H1 (cell line): ENCODE data around the gene MRPS12.

Experiments
- CEBPB ChIP-seq: IDR thresholded peaks from 2 replicates; pipeline ENCODE4 v1.6.1; 2012; ENCODE audit warnings: low read depth, low read length
- CREB1 ChIP-seq: IDR thresholded peaks from 2 replicates; pipeline ENCODE4 v1.6.1; 2012; ENCODE audit warnings: inconsistent platforms
- CTCF ChIP-seq, 3 experiments: IDR thresholded peaks; 1 replicate in 2 of 3; 2 replicates in 1 of 3; pipeline versions ENCODE4 v1.5.1 to v1.6.1; 2011; ENCODE audit warnings: low read length in 3 of 3, mild to moderate bottlenecking in 3 of 3, inconsistent platforms in 2 of 3, low read depth in 1 of 3, moderate library complexity in 1 of 3; ENCODE audit not compliant: insufficient read depth in 1 of 3; ENCODE audit errors: control extremely low read depth in 1 of 3
- EP300 ChIP-seq, 2 experiments: IDR thresholded peaks; 1 replicate in 1 of 2; 2 replicates in 1 of 2; pipeline ENCODE4 v1.6.1; 2011 to 2012; ENCODE audit warnings: low read depth in 2 of 2, low read length in 2 of 2, mild to moderate bottlenecking in 2 of 2, borderline replicate concordance in 1 of 2, inconsistent platforms in 1 of 2, moderate library complexity in 1 of 2
- EZH2 ChIP-seq: fragments of 200-600 bp; sonication (generic); IDR thresholded peaks from 2 replicates; pipeline ENCODE4 v1.7.1; 2012; ENCODE audit warnings: low read depth, mild to moderate bottlenecking, moderate library complexity, low read length, inconsistent platforms; ENCODE audit not compliant: severe bottlenecking
- POLR2A ChIP-seq, 2 experiments: IDR thresholded peaks; 1 replicate in 1 of 2; 2 replicates in 1 of 2; pipeline ENCODE4 v1.6.1; 2011; ENCODE audit warnings: low read depth in 2 of 2, low read length in 2 of 2, mild to moderate bottlenecking in 2 of 2; ENCODE audit errors: control extremely low read depth in 1 of 2
- POLR2AphosphoS5 ChIP-seq: IDR thresholded peaks from 2 replicates; pipeline ENCODE4 v1.6.1; 2011; ENCODE audit warnings: low read depth, low read length
- RNF2 ChIP-seq: fragments of 200-900, 300-1000 bp; sonication (generic); IDR thresholded peaks from 2 replicates; pipeline ENCODE4 v1.7.1; 2016; ENCODE audit warnings: borderline replicate concordance, low read depth, mild to moderate bottlenecking, antibody characterized with exemption, low read length; ENCODE audit not compliant: poor library complexity, severe bottlenecking; ENCODE audit errors: missing control alignments
- SIN3A ChIP-seq, 2 experiments: IDR thresholded peaks in 1 of 2; conservative IDR thresholded peaks in 1 of 2; 2 replicates each; pipeline ENCODE4 v1.6.1; 2011 to 2012; ENCODE audit warnings: low read length in 2 of 2, improper control_type of control experiment in 1 of 2, low read depth in 1 of 2, mild to moderate bottlenecking in 1 of 2
- TAF1 ChIP-seq: IDR thresholded peaks from 2 replicates; pipeline ENCODE4 v1.6.1; 2011; ENCODE audit warnings: mild to moderate bottlenecking, low read depth, low read length

GRCh38 chr19:38907227-38907626 lies 23.5 kb upstream of the MRPS12 start:
- TF ChIP-seq EP300 (IDR thresholded peaks at IDR 0.05; ENCODE audit: borderline replicate concordance in 1 of 2, low read depth in 2 of 2, low read length in 2 of 2) (no peak), CTCF (IDR thresholded peaks at IDR 0.05; ENCODE audit: control extremely low read depth in 1 of 3, insufficient read depth in 1 of 3, low read depth in 1 of 3, low read length in 3 of 3) (no peak), EZH2 (no peak), TAF1 (no peak), CREB1 (no peak), SIN3A (conservative IDR thresholded peaks at IDR 0.05 in 1 of 2, IDR thresholded peaks at IDR 0.05 in 1 of 2; ENCODE audit: low read depth in 1 of 2, low read length in 2 of 2) (no peak), POLR2A (IDR thresholded peaks at IDR 0.05; ENCODE audit: control extremely low read depth in 1 of 2, low read depth in 2 of 2, low read length in 2 of 2) (no peak), CEBPB (no peak), POLR2AphosphoS5 (no peak), RNF2 (no peak)
